Endothelial cell of umbilical vein (primary cell): ENCODE data around the gene DLX6. TPM values are rescaled to one million over a fixed set of nuclear protein-coding genes. Genes with fewer than 3 reads are reported as not detected.

Source experiments
- BruUV-seq: library from RNA; stranded (reverse); fragments of 400-500 nt; replicated peaks from 2 replicates; lab custom pipeline; 2021; lab: Mats Ljungman, UMichigan
- CTCF ChIA-PET: fragments of 300-600, 350-600 bp; sonication (Branson Sonifier 250); formaldehyde crosslinking; loops from one replicate; lab custom pipeline; 2021; ENCODE audit warnings: antibody characterized with exemption, inconsistent platforms; lab: Charles Lee
- POLR2A ChIA-PET: fragments of 300-600, 350-600 bp; sonication (Branson Sonifier 250); formaldehyde crosslinking; loops from one replicate; lab custom pipeline; 2021; ENCODE audit warnings: antibody characterized with exemption, inconsistent platforms; lab: Charles Lee
- DNase-seq: peaks from one replicate; pipeline ENCODE4 v3.0.0-alpha.2; 2011; ENCODE audit warnings: low read depth, low spot score
- FAIRE-seq: peaks from 2 replicates; lab custom pipeline; 2011; peaks lifted over from hg19 to GRCh38; lab: Jason Lieb, UNC
- H2AFZ ChIP-seq: 2 replicates; pipeline ENCODE4 v1.6.0; 2012; ENCODE audit warnings: low read depth, low read length, control low read depth, inconsistent platforms
- H3K27ac ChIP-seq: 2 replicates; pipeline ENCODE4 v1.5.1; 2011; ENCODE audit warnings: low read depth, mild to moderate bottlenecking, control low read depth, low read length, moderate library complexity; ENCODE audit not compliant: insufficient read depth
- H3K27me3 ChIP-seq, 2 experiments: 2 replicates each; pipeline versions ENCODE4 v1.6.0 to v1.6.1; 2011; ENCODE audit warnings: low read length in 2 of 2, mixed read lengths in 1 of 2; ENCODE audit not compliant: control insufficient read depth in 2 of 2, insufficient read depth in 2 of 2
- H3K36me3 ChIP-seq, 2 experiments: 2 replicates in 1 of 2; 3 replicates in 1 of 2; pipeline ENCODE4 v1.5.1; 2011; ENCODE audit warnings: low read length in 2 of 2, mild to moderate bottlenecking in 1 of 2, moderate library complexity in 1 of 2; ENCODE audit not compliant: control insufficient read depth in 2 of 2, insufficient read depth in 2 of 2; ENCODE audit errors: extremely low read depth in 1 of 2
- H3K4me1 ChIP-seq: 3 replicates; pipeline ENCODE4 v1.5.1; 2011; ENCODE audit warnings: mild to moderate bottlenecking, low read length; ENCODE audit not compliant: control insufficient read depth, insufficient read depth; ENCODE audit errors: extremely low read depth
- H3K4me2 ChIP-seq: 2 replicates; pipeline ENCODE4 v1.6.1; 2011; ENCODE audit warnings: low read length, control low read depth, mixed read lengths; ENCODE audit not compliant: insufficient read depth
- H3K4me3 ChIP-seq, 3 experiments: fragments of 200-600 bp in 1 of 3; sonication (generic), shearing (Covaris generic) in 1 of 3; replicated peaks in 1 of 3; 2 replicates each; pipeline ENCODE4 v1.5.1; 2011 to 2016; ENCODE audit warnings: control low read depth in 3 of 3, low read length in 3 of 3, mild to moderate bottlenecking in 2 of 3, inconsistent platforms in 1 of 3, low read depth in 1 of 3, moderate library complexity in 1 of 3; ENCODE audit not compliant: insufficient read depth in 1 of 3
- H3K79me2 ChIP-seq: 2 replicates; pipeline ENCODE4 v1.6.0; 2012; ENCODE audit warnings: low read length, inconsistent platforms; ENCODE audit not compliant: control insufficient read depth, insufficient read depth
- H3K9ac ChIP-seq: replicated peaks from 2 replicates; pipeline ENCODE3; 2011; ENCODE audit warnings: low read length, control low read depth; ENCODE audit not compliant: insufficient read depth; ENCODE audit errors: extremely low read depth
- H3K9me1 ChIP-seq: replicated peaks from 3 replicates; pipeline ENCODE4 v1.6.0; 2011; ENCODE audit warnings: mild to moderate bottlenecking, low read length; ENCODE audit not compliant: control insufficient read depth, insufficient read depth; ENCODE audit errors: extremely low read depth
- H3K9me3 ChIP-seq: replicated peaks from 2 replicates; pipeline ENCODE4 v1.5.1; 2012; ENCODE audit warnings: low read length, inconsistent platforms; ENCODE audit not compliant: control insufficient read depth, insufficient read depth
- H4K20me1 ChIP-seq: replicated peaks from 2 replicates; pipeline ENCODE3; 2011; ENCODE audit warnings: mild to moderate bottlenecking, low read length; ENCODE audit not compliant: control insufficient read depth, insufficient read depth; ENCODE audit errors: extremely low read depth
- CTCF ChIP-seq, 2 donors: IDR thresholded peaks; 1 replicate in 1 of 2; 2 replicates in 1 of 2; pipeline ENCODE4 v1.5.1; 2011; ENCODE audit warnings: low read length in 2 of 2, mild to moderate bottlenecking in 2 of 2, moderate library complexity in 2 of 2, control low read depth in 1 of 2, inconsistent platforms in 1 of 2, low read depth in 1 of 2; ENCODE audit not compliant: insufficient read depth in 1 of 2; ENCODE audit errors: extremely low read depth in 1 of 2
- EZH2 ChIP-seq: IDR thresholded peaks from 2 replicates; pipeline ENCODE4 v1.6.1; 2012; ENCODE audit warnings: borderline replicate concordance, low read depth, mild to moderate bottlenecking, moderate library complexity, low read length, inconsistent platforms; ENCODE audit not compliant: severe bottlenecking
- FOS ChIP-seq: IDR thresholded peaks from 2 replicates; pipeline ENCODE4 v1.6.1; 2011; ENCODE audit warnings: mild to moderate bottlenecking, low read length, moderate library complexity, borderline replicate concordance; ENCODE audit not compliant: insufficient read depth
- GATA2 ChIP-seq: IDR thresholded peaks from 2 replicates; pipeline ENCODE4 v1.7.0; 2011; ENCODE audit warnings: low read depth, mild to moderate bottlenecking, moderate library complexity, mixed read lengths, low read length; ENCODE audit not compliant: insufficient read length, insufficient read depth
- JUN ChIP-seq: IDR thresholded peaks from 2 replicates; pipeline ENCODE4 v1.6.1; 2011; ENCODE audit warnings: borderline replicate concordance, low read depth; ENCODE audit not compliant: insufficient read length, insufficient read depth
- POLR2A ChIP-seq: IDR thresholded peaks from 2 replicates; pipeline ENCODE4 v1.6.1; 2012; ENCODE audit warnings: low read depth, mild to moderate bottlenecking, control low read depth, low read length
- POLR2AphosphoS5 ChIP-seq: IDR thresholded peaks from 2 replicates; pipeline ENCODE4 v1.6.1; 2012; ENCODE audit warnings: low read depth, mild to moderate bottlenecking, control low read depth, low read length, moderate library complexity; ENCODE audit not compliant: insufficient read depth
- dilution Hi-C: fragments of 300-500 bp; cut with MboI; formaldehyde crosslinking; loops from one replicate; pipeline ENCODE4 v1.15.0; 2019; ENCODE audit warnings: low sequenced_read_pairs; ENCODE audit not compliant: extremely low pct_ligation_motif_present
- intact Hi-C: fragments of 100-400 bp; cut with micrococcal nuclease; formaldehyde crosslinking; loops from one replicate; pipeline ENCODE4 v1.10.0; 2022
- polyA plus RNA-seq, 4 experiments: library from polyadenylated mRNA; depleted of rRNA in 3 of 4; stranded (reverse) in 3 of 4; unstranded in 1 of 4; fragments of >200 nt; gene quantifications; 2 replicates each; pipeline versions ENCODE4 v1.2.1 to v1.2.3, GENCODE V29; 2011 to 2012; ENCODE audit warnings: missing spikeins in 1 of 4
- total RNA-seq: library from RNA; stranded (reverse); gene quantifications from 2 replicates; pipeline ENCODE4 v1.2.3, GENCODE V29; 2021

DLX6 gene
- total and polyA plus RNA-seq, 2 donors (not counting 3 experiments of a cell fraction or from before 2014, with no cell fraction given): not detected

DNA sequence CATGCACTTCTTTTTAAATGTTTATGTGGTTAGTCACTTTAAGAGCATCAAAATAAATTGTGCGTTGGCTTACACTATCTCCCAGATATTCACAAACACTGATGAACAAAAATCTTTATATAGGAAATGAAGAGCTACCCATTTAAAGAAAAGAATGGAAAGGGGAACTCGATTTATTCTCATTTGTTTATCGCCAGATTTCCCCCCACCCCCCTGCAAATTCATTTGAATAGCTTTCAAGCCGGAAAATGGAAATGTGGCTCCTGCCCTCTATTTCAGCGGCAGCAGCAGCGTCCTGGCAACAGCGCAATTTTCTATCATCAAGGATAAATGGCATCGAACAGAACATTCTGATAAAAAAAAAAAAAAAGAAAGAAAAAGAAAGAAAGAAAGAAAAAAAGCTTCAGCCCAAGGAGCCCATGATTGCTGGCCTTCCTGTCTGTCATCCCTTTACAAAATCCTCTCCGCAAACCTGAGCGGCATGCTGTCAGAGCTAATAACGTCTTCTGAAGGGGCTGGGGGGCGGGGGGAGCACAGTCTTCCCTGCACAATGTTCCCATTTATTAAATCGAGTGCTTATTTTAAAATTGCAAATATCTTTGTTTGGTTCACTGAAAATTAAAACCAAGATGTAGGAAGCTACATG, 13.7 kb upstream of the DLX6 start:
- Histone ChIP-seq H3K9ac (no peak overlapping the region), H3K4me3 (no peak overlapping the region), H3K9me3 (no peaks in the 10 kb centered on the region), H3K36me3 (no peaks in the 10 kb centered on the region), H3K27ac (no peak overlapping the region), H4K20me1 (no peaks in the 10 kb centered on the region), H3K9me1 (no peaks in the 10 kb centered on the region), H3K4me2 (no peak overlapping the region), H3K79me2 (no peaks in the 10 kb centered on the region), H3K27me3 (peaks cover 72 to 85% of the 10 kb centered on the region in 2 experiments), H2AFZ (no peak overlapping the region), H3K4me1 (no peaks in the 10 kb centered on the region)
- DNase-seq (no peak), FAIRE-seq (no peak)
- POLR2A ChIA-PET: no interaction called here
- dilution Hi-C loops (no loop called here), intact Hi-C loops (no loop called here)
- no TSS peak for BruUV-seq
- no peak for TF ChIP-seq POLR2AphosphoS5
- TF ChIP-seq POLR2A: no peak
- no peak for TF ChIP-seq EZH2
- TF ChIP-seq CTCF (IDR thresholded peaks at IDR 0.05; ENCODE audit: extremely low read depth in 1 of 2, insufficient read depth in 1 of 2, low read depth in 1 of 2, low read length in 2 of 2): no peak
- TF ChIP-seq GATA2: no peak
- no peak for TF ChIP-seq JUN
- no peak for TF ChIP-seq FOS
- CTCF ChIA-PET: interaction anchor here (0.6 to 1.3 kb wide), 2 partner anchors 36 to 1726 kb away, joined by 3 to 8 read pairs; no protein-coding TSS in a partner anchor
